ENCODE measurements around the gene PIERCE2. TPM values are rescaled to one million over a fixed set of nuclear protein-coding genes. Genes with fewer than 3 reads are reported as not detected.
"Not testable (repeated sequence)": the region's sequence is repeated elsewhere in the genome, so short reads cannot be mapped to it uniquely, and the experiment has no call there.

The PIERCE2 gene
- total and polyA plus RNA-seq, 8 donors: 2.8 to 9.7 (median 4.6) TPM

DNA sequence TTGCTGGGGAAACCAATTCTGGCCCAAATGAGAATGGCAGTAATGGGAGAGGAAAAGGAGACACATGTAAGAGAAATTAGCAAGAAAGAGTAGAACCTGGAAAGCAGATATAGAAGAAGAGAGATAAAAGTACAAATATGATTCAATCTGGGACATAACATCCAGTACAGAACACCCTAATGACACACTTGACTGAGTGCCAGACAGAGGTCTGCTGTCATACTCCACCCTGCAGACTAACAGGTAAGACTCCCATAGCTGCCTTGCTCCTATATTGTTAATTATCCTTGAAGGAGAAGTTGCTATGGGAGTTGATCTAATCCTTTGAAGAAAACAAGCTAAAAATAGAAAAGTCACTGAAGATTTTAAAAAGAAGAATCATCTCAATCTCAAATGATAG is 21.3 kb upstream of the PIERCE2 start:
- peaks cover 0 to 21% (median 9%) of the 10 kb centered on the region in 3 donors for H3K36me3 ChIP-seq
- DNase-seq (no peak), FAIRE-seq (no peak)

DNA sequence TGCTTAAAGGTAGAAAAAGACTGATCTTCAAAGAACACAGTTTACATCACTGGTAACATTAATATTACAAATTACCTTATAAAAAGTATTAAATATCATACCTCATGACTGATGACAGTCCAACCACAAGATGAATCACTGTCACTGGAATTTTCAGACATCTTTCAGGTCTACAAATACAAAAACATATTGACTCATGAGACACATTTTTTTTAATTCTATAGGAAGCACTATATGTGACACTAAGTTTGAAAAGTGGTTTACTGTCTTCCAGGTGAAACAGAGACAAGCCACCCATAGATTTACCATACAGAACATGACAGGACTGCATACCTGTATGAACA is 19.1 kb upstream of the PIERCE2 start:
- Histone ChIP-seq H3K4me3 (no peak overlapping the region), H3K9me3 (no peaks in the 10 kb centered on the region), H3K27me3 (no peaks in the 10 kb centered on the region), H3K4me1 (peaks cover 0 to 4% (median 3%) of the 10 kb centered on the region in 3 donors), H3K27ac (no peak overlapping the region), H3K36me3 (peaks cover 0 to 18% (median 8%) of the 10 kb centered on the region in 3 donors)
- TF ChIP-seq, protein P1, sequence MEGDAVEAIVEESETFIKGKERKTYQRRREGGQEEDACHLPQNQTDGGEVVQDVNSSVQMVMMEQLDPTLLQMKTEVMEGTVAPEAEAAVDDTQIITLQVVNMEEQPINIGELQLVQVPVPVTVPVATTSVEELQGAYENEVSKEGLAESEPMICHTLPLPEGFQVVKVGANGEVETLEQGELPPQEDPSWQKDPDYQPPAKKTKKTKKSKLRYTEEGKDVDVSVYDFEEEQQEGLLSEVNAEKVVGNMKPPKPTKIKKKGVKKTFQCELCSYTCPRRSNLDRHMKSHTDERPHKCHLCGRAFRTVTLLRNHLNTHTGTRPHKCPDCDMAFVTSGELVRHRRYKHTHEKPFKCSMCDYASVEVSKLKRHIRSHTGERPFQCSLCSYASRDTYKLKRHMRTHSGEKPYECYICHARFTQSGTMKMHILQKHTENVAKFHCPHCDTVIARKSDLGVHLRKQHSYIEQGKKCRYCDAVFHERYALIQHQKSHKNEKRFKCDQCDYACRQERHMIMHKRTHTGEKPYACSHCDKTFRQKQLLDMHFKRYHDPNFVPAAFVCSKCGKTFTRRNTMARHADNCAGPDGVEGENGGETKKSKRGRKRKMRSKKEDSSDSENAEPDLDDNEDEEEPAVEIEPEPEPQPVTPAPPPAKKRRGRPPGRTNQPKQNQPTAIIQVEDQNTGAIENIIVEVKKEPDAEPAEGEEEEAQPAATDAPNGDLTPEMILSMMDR (IDR thresholded peaks at IDR 0.05): no peak
- ATAC-seq (no peak), DNase-seq (no peak), FAIRE-seq (no peak)
- intact Hi-C loops (cut with DNase I): no loop called here

More for the DNA sequence above, 21.3 kb upstream of the PIERCE2 start:
- Histone ChIP-seq H3K27me3 (no peaks in the 10 kb centered on the region), H3K9me3 (no peaks in the 10 kb centered on the region), H3K4me3 (no peak overlapping the region), H3K27ac (no peak overlapping the region), H3K4me1 (peaks cover 0 to 4% (median 3%) of the 10 kb centered on the region in 3 donors)
- TF ChIP-seq, protein P1 (IDR thresholded peaks at IDR 0.05): no peak
- ATAC-seq: no peak
- intact Hi-C loops (cut with DNase I): no loop called here

DNA sequence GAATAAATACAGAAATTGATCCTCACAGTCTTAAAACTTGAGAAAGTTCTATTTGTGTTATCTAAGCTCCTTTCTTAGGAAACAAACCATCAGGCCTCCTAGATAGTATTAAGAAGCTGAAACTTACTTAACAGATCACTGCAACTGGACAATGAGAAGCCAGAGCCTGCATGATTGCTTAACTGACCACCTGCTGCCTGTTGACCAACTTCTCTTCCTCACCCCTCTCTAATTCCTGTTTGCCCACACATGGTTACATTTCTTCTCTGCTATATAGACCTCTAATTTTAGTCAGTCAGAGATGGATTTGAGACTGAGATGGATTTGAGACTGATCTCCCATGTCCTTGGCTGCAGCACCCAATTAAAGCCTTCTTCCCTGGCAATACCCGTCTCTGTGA is 13.6 kb upstream of the PIERCE2 start:
- TF ChIP-seq, protein P1 (IDR thresholded peaks at IDR 0.05): no peak
- no peaks in the 10 kb centered on the region for H3K4me1 ChIP-seq
- 93 to 95% methylated on average over 1 of the region's 1 CpG for WGBS, 2 donors
- ATAC-seq: peak in 2 of 4 donors; percentile 29 to 35
- no peaks in the 10 kb centered on the region for H3K27me3 ChIP-seq
- H3K4me3 ChIP-seq: no peak overlapping the region
- no peak for FAIRE-seq
- H3K36me3 ChIP-seq: no peaks in the 10 kb centered on the region
- DNase-seq: no peak
- intact Hi-C loops (cut with DNase I): no loop called here
- no peaks in the 10 kb centered on the region for H3K9me3 ChIP-seq
- H3K27ac ChIP-seq: no peak overlapping the region

DNA sequence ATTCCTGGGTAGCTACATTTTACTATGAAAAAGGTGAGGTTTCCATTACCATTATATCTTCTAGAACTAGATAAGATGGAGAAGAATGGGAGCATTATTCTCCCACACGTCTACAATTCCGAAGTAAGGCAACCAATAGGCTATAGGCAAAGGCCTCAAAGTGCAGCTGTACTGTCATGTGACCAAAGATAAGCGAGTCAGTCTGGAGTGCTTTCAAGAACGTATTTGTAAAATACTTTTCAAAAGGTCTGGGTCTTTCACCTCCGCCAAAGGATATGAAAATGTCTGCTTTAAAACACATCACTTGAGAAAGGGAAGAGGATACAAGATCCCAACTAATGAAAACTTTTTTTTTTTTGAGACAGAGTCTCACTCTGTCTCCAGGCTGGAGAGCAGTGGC is 10.1 kb upstream of the PIERCE2 start:
- TF ChIP-seq, protein P1 (IDR thresholded peaks at IDR 0.05): no peak
- 87 to 93% methylated on average over 5 of the region's 5 CpGs for WGBS, 2 donors

DNA sequence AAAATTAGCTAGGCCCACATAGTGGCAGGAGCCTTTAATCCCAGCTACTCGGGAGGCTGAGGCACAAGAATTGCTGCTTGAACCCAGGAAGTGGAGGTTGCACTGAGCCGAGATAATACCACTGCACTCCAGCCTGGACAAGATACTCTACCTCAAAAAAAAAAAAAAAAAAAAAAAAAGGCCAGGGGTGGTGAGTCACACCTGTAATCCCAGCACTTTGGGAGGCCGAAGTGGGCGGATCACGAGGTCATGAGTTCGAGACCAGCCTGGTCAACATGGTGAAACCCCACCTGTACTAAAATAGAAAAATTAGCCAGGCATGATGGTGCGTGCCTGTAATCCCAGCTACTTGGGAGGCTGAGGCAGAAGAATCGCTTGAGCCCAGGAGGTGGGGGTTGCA is 8.2 kb upstream of the PIERCE2 start:
- peaks cover 8 to 20% (median 13%) of the 10 kb centered on the region in 3 donors for H3K4me1 ChIP-seq
- 85 to 97% methylated on average over 8 of the region's 8 CpGs for WGBS, 2 donors
- DNase-seq; H3K4me3 ChIP-seq; H3K27ac ChIP-seq; ATAC-seq; H3K36me3 ChIP-seq; intact Hi-C loops (cut with DNase I); H3K9me3 ChIP-seq; H3K27me3 ChIP-seq; FAIRE-seq: not testable (repeated sequence)

More for the DNA sequence above, 10.1 kb upstream of the PIERCE2 start:
- H3K4me1 ChIP-seq: peaks cover 4 to 7% (median 7%) of the 10 kb centered on the region in 3 donors
- H3K4me3 ChIP-seq: no peak overlapping the region
- H3K36me3 ChIP-seq: no peaks in the 10 kb centered on the region
- FAIRE-seq (no peak), ATAC-seq (no peak), DNase-seq (no peak)
- no peaks in the 10 kb centered on the region for H3K27me3 ChIP-seq
- no peak overlapping the region for H3K27ac ChIP-seq
- H3K9me3 ChIP-seq: no peaks in the 10 kb centered on the region
- intact Hi-C loops (cut with DNase I): no loop called here
